Upper lobe of left lung (tissue), 4 donors: ENCODE measurements around the gene B4GALNT1.

Experiments
- CTCF ChIP-seq, 6 experiments: fragments of 450-650 bp in 4 of 6; fragments of 200-600 bp in 2 of 6; sonication (generic) in 2 of 6; IDR thresholded peaks; one replicate each; pipeline ENCODE4 v1.5.1; 2016 to 2019; ENCODE audit warnings: antibody characterized with exemption in 6 of 6
- POLR2A ChIP-seq, 4 donors: fragments of 450-650 bp; IDR thresholded peaks; one replicate each; pipeline ENCODE4 v1.5.1; 2016 to 2017; ENCODE audit warnings: antibody characterized with exemption in 4 of 4, mild to moderate bottlenecking in 2 of 4

GRCh38 chr12:57679697-57680096 is 46.7 kb upstream of the B4GALNT1 start:
- TF ChIP-seq CTCF (IDR thresholded peaks at IDR 0.05) (no peak), POLR2A (IDR thresholded peaks at IDR 0.05) (no peak)
